IPS DF 6.9 (cell line): Measurements from ENCODE around the gene PRR20B.
A peak's percentile ranks its signal among the peaks of the same experiment; 100 is the strongest.
"Not testable (repeated sequence)": the region's sequence is repeated elsewhere in the genome, so short reads cannot be mapped to it uniquely, and the experiment has no call there.

Experiments used
- DNase-seq: peaks from one replicate; pipeline ENCODE4 v3.0.0-alpha.2; 2013; ENCODE audit warnings: low read depth, low spot score
- H3K27ac ChIP-seq: one replicate; pipeline ENCODE4 v1.5.1; 2013; ENCODE audit warnings: low read length, control low read depth
- H3K27me3 ChIP-seq: 2 replicates; pipeline ENCODE4 v1.6.1; 2013; ENCODE audit warnings: mild to moderate bottlenecking, low read length; ENCODE audit not compliant: control insufficient read depth, insufficient read depth
- H3K36me3 ChIP-seq: 2 replicates; pipeline ENCODE4 v1.6.1; 2013; ENCODE audit warnings: low read length; ENCODE audit not compliant: control insufficient read depth, insufficient read depth
- H3K4me1 ChIP-seq: 2 replicates; pipeline ENCODE4 v1.6.1; 2013; ENCODE audit warnings: low read length; ENCODE audit not compliant: control insufficient read depth, insufficient read depth
- H3K4me3 ChIP-seq: 2 replicates; pipeline ENCODE4 v1.5.1; 2013; ENCODE audit warnings: mild to moderate bottlenecking, low read length
- H3K9me3 ChIP-seq: 2 replicates; pipeline ENCODE4 v1.6.1; 2013; ENCODE audit warnings: low read length, inconsistent platforms; ENCODE audit not compliant: control insufficient read depth, insufficient read depth
- WGBS: extraction: QIAGEN DNeasy Blood & Tissue Kit; methylation state at CpG from one replicate; pipeline ENCODE4 v1.1.7; 2013; ENCODE audit warnings: mixed read lengths, missing lambda C conversion rate; ENCODE audit not compliant: insufficient read length, insufficient coverage; 5-methylcytosine and 5-hydroxymethylcytosine counted together

PRR20B gene

GRCh38 chr13:57147188-57147587 is at the start of gene PRR20B:
Gene PRR20B (plus strand): TSS chr13:57147488. CDS start chr13:57147875, 387 bp downstream.
- not testable (repeated sequence) for H3K27ac ChIP-seq, H3K4me3 ChIP-seq, H3K27me3 ChIP-seq, H3K4me1 ChIP-seq, H3K9me3 ChIP-seq, DNase-seq, H3K36me3 ChIP-seq
- no CpG with 5 or more reads among the region's 22 CpGs for WGBS

- no peaks in the 10 kb centered on the region for H3K36me3 ChIP-seq
- no peak overlapping the region for H3K4me3 ChIP-seq
- H3K27me3 ChIP-seq = no peaks in the 10 kb centered on the region
- no peaks in the 10 kb centered on the region for H3K9me3 ChIP-seq
- no peak for DNase-seq
- no CpG with 5 or more reads among the region's 4 CpGs for WGBS
- no peak overlapping the region for H3K27ac ChIP-seq
- no peaks in the 10 kb centered on the region for H3K4me1 ChIP-seq
Measured at GRCh38 chr13:57114945-57115344, 32.3 kb upstream of the PRR20B start.

GRCh38 chr13:57123681-57124080 is 23.6 kb upstream of the PRR20B start:
- no peak overlapping the region for H3K4me3 ChIP-seq
- H3K4me1 ChIP-seq = no peaks in the 10 kb centered on the region
- no peak overlapping the region for H3K27ac ChIP-seq
- no peak for DNase-seq
- no peaks in the 10 kb centered on the region for H3K36me3 ChIP-seq
- H3K27me3 ChIP-seq = no peaks in the 10 kb centered on the region
- no peaks in the 10 kb centered on the region for H3K9me3 ChIP-seq
- WGBS = no CpG with 5 or more reads among the region's 1 CpG

- Histone ChIP-seq H3K27me3 (no peaks in the 10 kb centered on the region), H3K9me3 (no peaks in the 10 kb centered on the region), H3K27ac (no peak overlapping the region), H3K4me1 (no peaks in the 10 kb centered on the region), H3K36me3 (no peaks in the 10 kb centered on the region), H3K4me3 (no peak overlapping the region)
- DNase-seq = peak; percentile 16
- no CpG with 5 or more reads among the region's 6 CpGs for WGBS
Measured at GRCh38 chr13:57128909-57129308, 18.4 kb upstream of the PRR20B start.

GRCh38 chr13:57136093-57136492 is 11.2 kb upstream of the PRR20B start:
- Histone ChIP-seq H3K36me3 (no peaks in the 10 kb centered on the region), H3K27me3 (no peaks in the 10 kb centered on the region), H3K4me1 (no peaks in the 10 kb centered on the region), H3K9me3 (no peaks in the 10 kb centered on the region), H3K4me3 (no peak overlapping the region), H3K27ac (no peak overlapping the region)
- WGBS = no CpG with 5 or more reads among the region's 2 CpGs
- DNase-seq = no peak

GRCh38 chr13:57137585-57137984 is 9.7 kb upstream of the PRR20B start:
- Histone ChIP-seq H3K27me3 (no peaks in the 10 kb centered on the region), H3K36me3 (no peaks in the 10 kb centered on the region), H3K4me3 (no peak overlapping the region), H3K27ac (no peak overlapping the region), H3K4me1 (no peaks in the 10 kb centered on the region), H3K9me3 (no peaks in the 10 kb centered on the region)
- WGBS = no CpG with 5 or more reads among the region's 4 CpGs
- no peak for DNase-seq

GRCh38 chr13:57138988-57139387 is 8.3 kb upstream of the PRR20B start:
- H3K4me1 ChIP-seq = no peaks in the 10 kb centered on the region
- H3K27ac ChIP-seq = no peak overlapping the region
- no CpG with 5 or more reads among the region's 5 CpGs for WGBS
- H3K9me3 ChIP-seq = no peaks in the 10 kb centered on the region
- DNase-seq = no peak
- no peak overlapping the region for H3K4me3 ChIP-seq
- no peaks in the 10 kb centered on the region for H3K36me3 ChIP-seq
- no peaks in the 10 kb centered on the region for H3K27me3 ChIP-seq

- not testable (repeated sequence) for H3K4me3 ChIP-seq, H3K36me3 ChIP-seq, H3K27me3 ChIP-seq, DNase-seq, H3K27ac ChIP-seq, H3K4me1 ChIP-seq, H3K9me3 ChIP-seq
- no CpG with 5 or more reads among the region's 18 CpGs for WGBS
Measured at GRCh38 chr13:57139781-57140180, 7.5 kb upstream of the PRR20B start.

- DNase-seq, H3K4me1 ChIP-seq, H3K27ac ChIP-seq, H3K4me3 ChIP-seq, H3K27me3 ChIP-seq, H3K9me3 ChIP-seq, H3K36me3 ChIP-seq: not testable (repeated sequence)
- WGBS = no CpG with 5 or more reads among the region's 34 CpGs
Measured at GRCh38 chr13:57140235-57140968, 6.9 kb upstream of the PRR20B start, which contains the start of gene PRR20A. Gene PRR20A (plus strand): TSS chr13:57140918. CDS start chr13:57141305, 387 bp downstream.

GRCh38 chr13:57148106-57148505 is 818 bp downstream of the PRR20B start:
- not testable (repeated sequence) for H3K27me3 ChIP-seq, H3K9me3 ChIP-seq, H3K4me1 ChIP-seq, H3K4me3 ChIP-seq, H3K36me3 ChIP-seq, DNase-seq, H3K27ac ChIP-seq
- WGBS = no CpG with 5 or more reads among the region's 14 CpGs

GRCh38 chr13:57153761-57154160 is 6.5 kb downstream of the PRR20B start, which contains the start of gene PRR20C:
Gene PRR20C (plus strand): TSS chr13:57154061. CDS start chr13:57154448, 387 bp downstream.
- no CpG with 5 or more reads among the region's 22 CpGs for WGBS
- H3K4me3 ChIP-seq, DNase-seq, H3K4me1 ChIP-seq, H3K9me3 ChIP-seq, H3K27me3 ChIP-seq, H3K27ac ChIP-seq, H3K36me3 ChIP-seq: not testable (repeated sequence)
